HEK293T (cell line): ENCODE data around the gene RNF180.

Source experiments
- CTBP1 ChIP-seq: fragments of 450-650 bp; IDR thresholded peaks from 2 replicates; pipeline ENCODE4 v1.6.1; 2016; ENCODE audit warnings: borderline replicate concordance
- FOXA1 ChIP-seq: fragments of 450-650 bp; IDR thresholded peaks from 2 replicates; pipeline ENCODE4 v1.6.1; 2016; ENCODE audit warnings: mild to moderate bottlenecking
- HDGF ChIP-seq: fragments of 450-650 bp; IDR thresholded peaks from 2 replicates; pipeline ENCODE4 v1.6.1; 2017; ENCODE audit warnings: antibody characterized with exemption, borderline replicate concordance
- NFRKB ChIP-seq: fragments of 450-650 bp; IDR thresholded peaks from 2 replicates; pipeline ENCODE4 v1.6.1; 2016; ENCODE audit warnings: mild to moderate bottlenecking, moderate library complexity
- PKNOX1 ChIP-seq: fragments of 450-650 bp; IDR thresholded peaks from 2 replicates; pipeline ENCODE4 v1.6.1; 2016

GRCh38 chr5:64207978-64208377 is 42.3 kb downstream of the RNF180 start:
- TF ChIP-seq PKNOX1 (no peak), CTBP1 (no peak), NFRKB (no peak), FOXA1 (no peak), HDGF (no peak)
